B cell (primary cell): ENCODE data around the gene SPIN3. TPM values are rescaled to one million over a fixed set of nuclear protein-coding genes. Genes with fewer than 3 reads are reported as not detected.

Source experiments
- ATAC-seq: fragments of 200-7000 bp; cut with Tn5 transposase; one replicate; pipeline ENCODE4 v1.10.0; 2021; ENCODE audit warnings: low read depth, mild to moderate bottlenecking, moderate number of reproducible peaks, moderate library complexity
- CTCF ChIA-PET: fragments of 350-600 bp; sonication (Branson Sonifier 250); formaldehyde crosslinking; loops from one replicate; lab custom pipeline; 2021; ENCODE audit warnings: antibody characterized with exemption, inconsistent platforms; lab: Charles Lee
- POLR2A ChIA-PET: fragments of 350-600 bp; sonication (Branson Sonifier 250); formaldehyde crosslinking; loops from one replicate; lab custom pipeline; 2021; ENCODE audit warnings: antibody characterized with exemption; lab: Charles Lee
- DNase-seq: peaks from one replicate; pipeline ENCODE4 v3.0.0; 2013
- H2AFZ ChIP-seq: 2 replicates; pipeline ENCODE4 v1.6.1; 2012; ENCODE audit warnings: mild to moderate bottlenecking, low read depth, low read length; ENCODE audit not compliant: insufficient read depth, poor library complexity, severe bottlenecking
- H3K27ac ChIP-seq, 2 donors: 1 replicate in 1 of 2; 2 replicates in 1 of 2; pipeline ENCODE4 v1.5.1; 2012 to 2013; ENCODE audit warnings: low read length in 2 of 2, mild to moderate bottlenecking in 2 of 2, moderate library complexity in 1 of 2
- H3K27me3 ChIP-seq, 4 experiments: fragments of 200-600 bp in 1 of 4; sonication (generic) in 1 of 4; replicated peaks in 1 of 4; 1 replicate in 2 of 4; 2 replicates in 2 of 4; pipeline versions ENCODE4 v1.6.1 to v1.7.0; 2013 to 2016; ENCODE audit warnings: low read length in 3 of 4, mild to moderate bottlenecking in 2 of 4, mixed read lengths in 1 of 4, moderate library complexity in 1 of 4; ENCODE audit not compliant: insufficient read depth in 4 of 4, control insufficient read depth in 3 of 4; ENCODE audit errors: control extremely low read depth in 1 of 4
- H3K36me3 ChIP-seq, 2 experiments: replicated peaks in 1 of 2; 1 replicate in 1 of 2; 2 replicates in 1 of 2; pipeline versions ENCODE4 v1.6.1 to v1.7.1; 2013; ENCODE audit warnings: low read length in 1 of 2; ENCODE audit not compliant: insufficient read depth in 2 of 2, control insufficient read depth in 1 of 2; ENCODE audit errors: control extremely low read depth in 1 of 2, extremely low read depth in 1 of 2
- H3K4me1 ChIP-seq, 2 donors: fragments of 200-600 bp in 1 of 2; sonication (generic) in 1 of 2; 1 replicate in 1 of 2; 2 replicates in 1 of 2; pipeline versions ENCODE4 v1.5.1 to v1.6.1; 2013 to 2017; ENCODE audit warnings: low read length in 2 of 2; ENCODE audit not compliant: control insufficient read depth in 2 of 2, insufficient read depth in 2 of 2
- H3K4me2 ChIP-seq: replicated peaks from 2 replicates; pipeline ENCODE3; 2012; ENCODE audit warnings: mild to moderate bottlenecking, low read depth, low read length; ENCODE audit not compliant: poor library complexity, severe bottlenecking
- H3K4me3 ChIP-seq, 5 experiments: fragments of 200-600 bp in 1 of 5; sonication (generic) in 1 of 5; 1 replicate in 3 of 5; 2 replicates in 2 of 5; pipeline versions ENCODE4 v1.5.1 to v1.7.0; 2011 to 2016; ENCODE audit warnings: low read length in 4 of 5, mild to moderate bottlenecking in 4 of 5, low read depth in 2 of 5, control low read depth in 1 of 5, moderate library complexity in 1 of 5; ENCODE audit not compliant: insufficient read depth in 1 of 5; ENCODE audit errors: control extremely low read depth in 1 of 5, extremely low read depth in 1 of 5
- H3K79me2 ChIP-seq: fragments of 200-600 bp; sonication (generic); one replicate; pipeline ENCODE4 v1.6.0; 2016; ENCODE audit warnings: low read length; ENCODE audit not compliant: control insufficient read depth, insufficient read depth
- H3K9ac ChIP-seq: fragments of 200-600 bp; sonication (generic); 2 replicates; pipeline ENCODE4 v1.6.1; 2017; ENCODE audit warnings: mild to moderate bottlenecking, low read length, moderate library complexity
- H3K9me3 ChIP-seq, 3 donors: one replicate each; pipeline versions ENCODE4 v1.6.1 to v1.7.1; 2013; ENCODE audit warnings: low read length in 2 of 3; ENCODE audit not compliant: control insufficient read depth in 2 of 3, insufficient read depth in 1 of 3; ENCODE audit errors: control extremely low read depth in 1 of 3
- H4K20me1 ChIP-seq: 2 replicates; pipeline ENCODE4 v1.6.0; 2012; ENCODE audit warnings: mild to moderate bottlenecking, low read length; ENCODE audit not compliant: insufficient read depth, control insufficient read depth, poor library complexity, severe bottlenecking
- H3K27ac Mint-ChIP-seq: one replicate; pipeline ENCODE4 v1.8.0; 2021; ENCODE audit warnings: mixed read lengths
- H3K27me3 Mint-ChIP-seq: one replicate; pipeline ENCODE4 v1.8.0; 2021; ENCODE audit warnings: mixed read lengths
- H3K4me1 Mint-ChIP-seq: one replicate; pipeline ENCODE4 v1.8.0; 2021; ENCODE audit warnings: mixed read lengths
- H3K4me3 Mint-ChIP-seq: one replicate; pipeline ENCODE4 v1.8.0; 2021; ENCODE audit warnings: mixed read lengths
- H3K9me3 Mint-ChIP-seq: one replicate; pipeline ENCODE4 v1.8.0; 2022; ENCODE audit warnings: mixed read lengths; ENCODE audit not compliant: insufficient read depth
- CTCF ChIP-seq: fragments of 200-600 bp; IDR thresholded peaks from one replicate; pipeline ENCODE4 v1.8.0; 2022; ENCODE audit warnings: antibody characterized with exemption, mild to moderate bottlenecking
- EZH2 ChIP-seq: IDR thresholded peaks from 2 replicates; pipeline ENCODE4 v1.6.1; 2012; ENCODE audit warnings: borderline replicate concordance, low read depth, mild to moderate bottlenecking, moderate library complexity, low read length; ENCODE audit not compliant: insufficient read depth, poor library complexity, severe bottlenecking
- WGBS: methylation state at CpG from one replicate; pipeline ENCODE4 v1.1.5; 2013; ENCODE audit warnings: missing lambda C conversion rate; ENCODE audit not compliant: insufficient coverage; 5-methylcytosine and 5-hydroxymethylcytosine counted together
- intact Hi-C: fragments of 100-400 bp; cut with micrococcal nuclease; formaldehyde crosslinking; loops from one replicate; pipeline ENCODE4 v1.10.0; 2022
- polyA plus RNA-seq: library from polyadenylated mRNA; depleted of rRNA; stranded (reverse); fragments of >200 nt; gene quantifications from 2 replicates; pipeline ENCODE4 v1.2.3, GENCODE V29; 2012
- total RNA-seq, 2 donors: library from RNA; stranded (reverse); fragments of 120-200 nt in 1 of 2; gene quantifications; 1 replicate in 1 of 2; 2 replicates in 1 of 2; pipeline versions ENCODE4 v1.2.3 to v1.2.4, GENCODE V29; 2013 to 2022

SPIN3 gene
- total and polyA plus RNA-seq, 2 donors (not counting 1 experiment from before 2014, with no cell fraction given): 12.0 to 19.4 TPM

DNA sequence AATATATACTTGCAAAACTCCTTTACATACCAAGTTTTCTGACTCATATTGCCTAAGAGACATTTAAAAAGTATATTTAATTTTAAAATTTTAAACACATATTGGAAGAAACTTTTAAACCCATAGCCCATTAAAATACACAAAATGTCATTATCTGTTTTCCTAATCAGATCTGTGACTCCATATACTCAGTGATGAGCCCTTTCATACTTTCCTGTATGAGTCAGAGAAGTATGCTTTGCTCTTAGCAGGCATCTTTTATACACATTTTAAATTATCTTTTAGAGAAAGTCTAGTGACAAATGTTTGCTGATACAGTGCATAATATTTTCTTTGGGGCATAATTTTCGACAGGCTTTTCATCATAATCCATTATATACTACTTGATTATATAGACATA lies 26.4 kb downstream of the SPIN3 start:
- no CpG with 5 or more reads among the region's 1 CpG for WGBS
- Histone ChIP-seq H3K4me3 (no peak overlapping the region), H2AFZ (no peak overlapping the region), H3K27ac (no peak overlapping the region), H3K36me3 (no peaks in the 10 kb centered on the region), H3K9ac (no peak overlapping the region), H3K4me2 (no peak overlapping the region), H3K4me1 (no peaks in the 10 kb centered on the region), H3K9me3 (no peaks in the 10 kb centered on the region), H4K20me1 (no peaks in the 10 kb centered on the region), H3K79me2 (no peaks in the 10 kb centered on the region), H3K27me3 (no peaks in the 10 kb centered on the region)
- DNase-seq: no peak
- Mint-ChIP-seq H3K27ac (no peak overlapping the region), H3K27me3 (no peaks in the 10 kb centered on the region), H3K4me1 (no peaks in the 10 kb centered on the region), H3K9me3 (no peaks in the 10 kb centered on the region), H3K4me3 (no peak overlapping the region)
- CTCF ChIA-PET: no interaction called here
- ATAC-seq: no peak
- POLR2A ChIA-PET: no interaction called here
- intact Hi-C loops: no loop called here
- TF ChIP-seq CTCF: no peak
- TF ChIP-seq EZH2: no peak

DNA sequence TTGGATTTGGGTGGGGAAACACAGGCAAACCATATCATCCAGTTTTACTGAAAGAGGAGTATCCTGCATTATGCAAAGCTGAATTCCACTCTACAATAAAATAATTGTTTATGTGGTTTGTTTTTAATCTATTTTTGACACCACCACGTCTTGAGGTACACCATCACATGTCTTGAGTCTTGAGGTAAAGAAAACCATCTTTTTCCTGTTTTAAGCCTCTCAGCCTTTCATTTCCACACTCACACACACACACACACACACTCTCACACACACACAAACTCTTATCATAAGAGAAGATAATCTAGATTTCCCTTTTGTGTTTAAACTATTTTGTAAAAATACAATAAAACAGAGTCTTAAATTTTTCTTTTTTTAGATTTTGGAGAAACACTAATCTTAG lies 32.0 kb downstream of the SPIN3 start:
- no peaks in the 10 kb centered on the region for H3K4me1 ChIP-seq
- intact Hi-C loops: no loop called here
- H2AFZ ChIP-seq: no peak overlapping the region
- DNase-seq (no peak), ATAC-seq (no peak)
- no peaks in the 10 kb centered on the region for H3K79me2 ChIP-seq
- no CpG with 5 or more reads among the region's 1 CpG for WGBS
- H4K20me1 ChIP-seq: no peaks in the 10 kb centered on the region
- no peaks in the 10 kb centered on the region for H3K27me3 ChIP-seq
- Mint-ChIP-seq H3K4me1 (no peaks in the 10 kb centered on the region), H3K4me3 (no peak overlapping the region), H3K27me3 (no peaks in the 10 kb centered on the region), H3K27ac (no peak overlapping the region), H3K9me3 (no peaks in the 10 kb centered on the region)
- H3K4me2 ChIP-seq: no peak overlapping the region
- no peaks in the 10 kb centered on the region for H3K9me3 ChIP-seq
- POLR2A ChIA-PET: no interaction called here
- CTCF ChIA-PET: no interaction called here
- no peak overlapping the region for H3K9ac ChIP-seq
- H3K36me3 ChIP-seq: no peaks in the 10 kb centered on the region
- H3K4me3 ChIP-seq: no peak overlapping the region
- H3K27ac ChIP-seq: no peak overlapping the region
- TF ChIP-seq EZH2 (no peak), CTCF (no peak)
